Endodermal cell (in vitro differentiated cells): ENCODE measurements around the gene LEP. TPM values are rescaled to one million over a fixed set of nuclear protein-coding genes. Genes with fewer than 3 reads are reported as not detected.

Experiments used
- DNase-seq: peaks from one replicate; pipeline ENCODE4 v3.0.0-alpha.2; 2017
- H3K27ac ChIP-seq: 2 replicates; pipeline ENCODE4 v1.5.1; 2013; ENCODE audit warnings: mild to moderate bottlenecking, low read depth, low read length, moderate library complexity
- H3K27me3 ChIP-seq: 2 replicates; pipeline ENCODE4 v1.6.1; 2013; ENCODE audit warnings: mild to moderate bottlenecking, low read length, moderate library complexity; ENCODE audit not compliant: insufficient read depth, control insufficient read depth, poor library complexity, severe bottlenecking
- H3K36me3 ChIP-seq: 2 replicates; pipeline ENCODE4 v1.7.0; 2013; ENCODE audit warnings: mild to moderate bottlenecking, low read length, moderate library complexity; ENCODE audit not compliant: control insufficient read depth, insufficient read depth
- H3K4me1 ChIP-seq: one replicate; pipeline ENCODE4 v1.7.0; 2013; ENCODE audit warnings: low read length; ENCODE audit not compliant: control insufficient read depth, insufficient read depth
- H3K4me3 ChIP-seq: 2 replicates; pipeline ENCODE4 v1.5.1; 2013; ENCODE audit warnings: mild to moderate bottlenecking, low read length, moderate library complexity
- H3K9ac ChIP-seq: 2 replicates; pipeline ENCODE4 v1.6.1; 2013; ENCODE audit warnings: mild to moderate bottlenecking, low read length, moderate library complexity; ENCODE audit not compliant: poor library complexity, severe bottlenecking; ENCODE audit errors: extremely low read depth
- H3K9me3 ChIP-seq: 2 replicates; pipeline ENCODE4 v1.6.1; 2013; ENCODE audit warnings: mild to moderate bottlenecking, low read length, moderate library complexity; ENCODE audit not compliant: control insufficient read depth
- H3K27ac Mint-ChIP-seq: 2 replicates; pipeline ENCODE4 v1.8.0; 2020; ENCODE audit warnings: mixed read lengths
- H3K27me3 Mint-ChIP-seq: 2 replicates; pipeline ENCODE4 v1.8.0; 2021; ENCODE audit warnings: mild to moderate bottlenecking, mixed read lengths; ENCODE audit not compliant: insufficient read depth
- H3K36me3 Mint-ChIP-seq: 2 replicates; pipeline ENCODE4 v1.8.0; 2020; ENCODE audit warnings: low read depth, mixed read lengths
- H3K4me1 Mint-ChIP-seq: 2 replicates; pipeline ENCODE4 v1.8.0; 2020; ENCODE audit warnings: mixed read lengths
- H3K4me3 Mint-ChIP-seq: 2 replicates; pipeline ENCODE4 v1.8.0; 2020; ENCODE audit warnings: mild to moderate bottlenecking, moderate library complexity, mixed read lengths
- H3K9me3 Mint-ChIP-seq: 2 replicates; pipeline ENCODE4 v1.8.0; 2020; ENCODE audit warnings: mild to moderate bottlenecking, mixed read lengths
- WGBS, 2 experiments: methylation state at CpG; one replicate each; pipeline versions ENCODE4 v1.1.5 to v1.1.7; 2013; ENCODE audit warnings: missing lambda C conversion rate in 2 of 2, mixed read lengths in 1 of 2; ENCODE audit not compliant: insufficient coverage in 1 of 2, insufficient read length in 1 of 2; 5-methylcytosine and 5-hydroxymethylcytosine counted together
- total RNA-seq, 2 donors: library from RNA; stranded (reverse); fragmentation: NEBNext Ultra II Directional in 1 of 2; extraction: Animal tissue kit (Norgen Biotek cat#: 25700) in 1 of 2; gene quantifications; 2 replicates in 1 of 2; 3 replicates in 1 of 2; pipeline ENCODE4 v1.2.1, GENCODE V29; 2021
- TF ChIP-seq, protein P1 (sequence below): fragments of 200-600 bp; sonication (generic); conservative IDR thresholded peaks from 2 replicates; pipeline ENCODE4 v1.5.0; 2021; ENCODE audit warnings: antibody characterized with exemption, mild to moderate bottlenecking

The LEP gene
- total RNA-seq, 2 donors from 2014 or later: not detected

DNA sequence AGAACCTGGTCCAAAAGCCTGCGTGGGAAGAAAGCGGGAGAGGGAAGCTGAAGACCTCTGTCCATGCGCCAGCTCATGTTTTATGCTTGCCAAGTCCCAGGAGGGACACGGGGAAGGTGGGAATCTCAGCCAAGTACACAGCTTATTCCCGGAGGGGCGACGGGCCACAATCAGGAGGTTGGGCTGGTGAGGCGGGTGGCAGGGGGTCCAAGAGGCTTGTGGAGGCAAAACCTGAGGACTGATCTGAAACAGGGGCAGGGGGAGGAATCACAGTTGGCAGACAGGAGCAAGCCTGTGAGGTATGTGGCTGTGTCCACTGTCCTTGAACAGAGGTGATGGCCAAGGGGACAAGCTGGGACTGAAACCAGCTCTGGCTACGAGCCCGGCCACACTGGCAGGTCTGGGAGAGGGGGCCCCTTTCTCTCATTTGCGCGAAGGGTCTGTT is 38.0 kb upstream of the LEP start:
- WGBS, 2 experiments: 89 to 92% methylated on average over 9 to 12 of the region's 12 CpGs
- no peaks in the 10 kb centered on the region for H3K9me3 Mint-ChIP-seq
- no peaks in the 10 kb centered on the region for H3K4me1 ChIP-seq
- no peaks in the 10 kb centered on the region for H3K36me3 Mint-ChIP-seq
- no peak overlapping the region for H3K9ac ChIP-seq
- TF ChIP-seq, protein P1, sequence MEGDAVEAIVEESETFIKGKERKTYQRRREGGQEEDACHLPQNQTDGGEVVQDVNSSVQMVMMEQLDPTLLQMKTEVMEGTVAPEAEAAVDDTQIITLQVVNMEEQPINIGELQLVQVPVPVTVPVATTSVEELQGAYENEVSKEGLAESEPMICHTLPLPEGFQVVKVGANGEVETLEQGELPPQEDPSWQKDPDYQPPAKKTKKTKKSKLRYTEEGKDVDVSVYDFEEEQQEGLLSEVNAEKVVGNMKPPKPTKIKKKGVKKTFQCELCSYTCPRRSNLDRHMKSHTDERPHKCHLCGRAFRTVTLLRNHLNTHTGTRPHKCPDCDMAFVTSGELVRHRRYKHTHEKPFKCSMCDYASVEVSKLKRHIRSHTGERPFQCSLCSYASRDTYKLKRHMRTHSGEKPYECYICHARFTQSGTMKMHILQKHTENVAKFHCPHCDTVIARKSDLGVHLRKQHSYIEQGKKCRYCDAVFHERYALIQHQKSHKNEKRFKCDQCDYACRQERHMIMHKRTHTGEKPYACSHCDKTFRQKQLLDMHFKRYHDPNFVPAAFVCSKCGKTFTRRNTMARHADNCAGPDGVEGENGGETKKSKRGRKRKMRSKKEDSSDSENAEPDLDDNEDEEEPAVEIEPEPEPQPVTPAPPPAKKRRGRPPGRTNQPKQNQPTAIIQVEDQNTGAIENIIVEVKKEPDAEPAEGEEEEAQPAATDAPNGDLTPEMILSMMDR: no peak
- H3K27ac ChIP-seq: no peak overlapping the region
- H3K4me3 ChIP-seq: no peak overlapping the region
- no peak for DNase-seq
- H3K27me3 ChIP-seq: peaks cover 78% of the 10 kb centered on the region
- H3K36me3 ChIP-seq: no peaks in the 10 kb centered on the region
- no peak overlapping the region for H3K27ac Mint-ChIP-seq
- H3K4me3 Mint-ChIP-seq: no peak overlapping the region
- peaks cover 81% of the 10 kb centered on the region for H3K27me3 Mint-ChIP-seq
- H3K4me1 Mint-ChIP-seq: peaks cover 6% of the 10 kb centered on the region
- H3K9me3 ChIP-seq: no peaks in the 10 kb centered on the region

DNA sequence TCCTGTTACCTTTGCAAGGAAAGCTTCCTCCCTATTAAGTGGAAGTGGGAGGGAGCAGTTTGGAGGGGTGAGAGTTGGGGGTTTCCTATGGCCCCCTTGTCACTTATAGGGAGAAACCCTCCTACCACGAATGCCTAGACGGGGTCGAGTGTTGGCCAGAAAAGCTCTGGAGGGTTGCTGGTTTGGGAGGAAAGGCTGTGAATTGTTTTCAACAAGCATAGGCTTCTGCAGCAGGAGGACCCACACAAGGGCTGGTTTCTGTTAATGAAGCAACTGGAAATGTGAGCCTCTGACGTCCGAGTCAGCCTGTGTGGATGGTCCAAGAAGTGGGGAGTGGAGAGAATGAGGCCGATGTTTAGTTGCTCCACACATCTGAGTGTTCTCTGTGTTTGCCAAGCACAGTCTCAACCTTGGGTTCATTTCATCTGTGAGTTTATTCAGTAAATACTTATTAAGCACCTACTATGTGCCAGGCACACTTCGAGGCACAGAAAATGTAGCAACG is 37.3 kb upstream of the LEP start:
- Mint-ChIP-seq H3K27me3 (peaks cover 78% of the 10 kb centered on the region), H3K27ac (no peak overlapping the region), H3K4me3 (no peak overlapping the region), H3K36me3 (no peaks in the 10 kb centered on the region), H3K4me1 (peaks cover 6% of the 10 kb centered on the region), H3K9me3 (no peaks in the 10 kb centered on the region)
- Histone ChIP-seq H3K9ac (no peak overlapping the region), H3K4me3 (no peak overlapping the region), H3K27me3 (peaks cover 72% of the 10 kb centered on the region), H3K9me3 (no peaks in the 10 kb centered on the region), H3K27ac (no peak overlapping the region), H3K4me1 (no peaks in the 10 kb centered on the region), H3K36me3 (no peaks in the 10 kb centered on the region)
- 82 to 83% methylated on average over 2 to 8 of the region's 8 CpGs for WGBS, 2 experiments
- TF ChIP-seq, protein P1: no peak
- DNase-seq: no peak

DNA sequence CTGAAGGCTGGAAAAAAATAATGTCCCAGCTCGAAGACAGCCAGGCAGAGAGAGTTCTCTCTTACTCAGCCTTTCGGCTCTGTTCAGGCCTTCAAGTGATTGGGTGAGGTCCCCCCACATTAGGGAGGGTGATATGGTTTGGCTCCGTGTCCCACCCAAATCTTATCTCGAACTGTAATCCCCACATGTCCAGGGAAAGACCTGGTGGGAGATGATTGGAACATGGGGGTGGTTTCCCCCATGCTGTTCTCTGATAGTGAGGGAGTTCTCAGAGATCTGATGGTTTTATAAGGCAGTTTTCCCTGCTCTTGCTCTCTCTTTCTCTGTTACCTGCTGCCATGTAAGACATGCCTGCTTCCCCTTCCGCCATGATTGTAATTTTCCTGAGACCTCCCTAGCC is 36.6 kb upstream of the LEP start:
- H3K27ac ChIP-seq: no peak overlapping the region
- Mint-ChIP-seq H3K27ac (no peak overlapping the region), H3K4me1 (peaks cover 6% of the 10 kb centered on the region), H3K9me3 (no peaks in the 10 kb centered on the region), H3K27me3 (peaks cover 74% of the 10 kb centered on the region), H3K36me3 (no peaks in the 10 kb centered on the region), H3K4me3 (no peak overlapping the region)
- H3K4me3 ChIP-seq: no peak overlapping the region
- WGBS, 2 experiments: 91 to 94% methylated on average over 3 to 5 of the region's 5 CpGs
- H3K4me1 ChIP-seq: no peaks in the 10 kb centered on the region
- no peak for DNase-seq
- peaks cover 66% of the 10 kb centered on the region for H3K27me3 ChIP-seq
- H3K9me3 ChIP-seq: no peaks in the 10 kb centered on the region
- H3K9ac ChIP-seq: no peak overlapping the region
- TF ChIP-seq, protein P1: no peak
- no peaks in the 10 kb centered on the region for H3K36me3 ChIP-seq
